ENCODE data around the gene PEPD.

PEPD gene

DNA sequence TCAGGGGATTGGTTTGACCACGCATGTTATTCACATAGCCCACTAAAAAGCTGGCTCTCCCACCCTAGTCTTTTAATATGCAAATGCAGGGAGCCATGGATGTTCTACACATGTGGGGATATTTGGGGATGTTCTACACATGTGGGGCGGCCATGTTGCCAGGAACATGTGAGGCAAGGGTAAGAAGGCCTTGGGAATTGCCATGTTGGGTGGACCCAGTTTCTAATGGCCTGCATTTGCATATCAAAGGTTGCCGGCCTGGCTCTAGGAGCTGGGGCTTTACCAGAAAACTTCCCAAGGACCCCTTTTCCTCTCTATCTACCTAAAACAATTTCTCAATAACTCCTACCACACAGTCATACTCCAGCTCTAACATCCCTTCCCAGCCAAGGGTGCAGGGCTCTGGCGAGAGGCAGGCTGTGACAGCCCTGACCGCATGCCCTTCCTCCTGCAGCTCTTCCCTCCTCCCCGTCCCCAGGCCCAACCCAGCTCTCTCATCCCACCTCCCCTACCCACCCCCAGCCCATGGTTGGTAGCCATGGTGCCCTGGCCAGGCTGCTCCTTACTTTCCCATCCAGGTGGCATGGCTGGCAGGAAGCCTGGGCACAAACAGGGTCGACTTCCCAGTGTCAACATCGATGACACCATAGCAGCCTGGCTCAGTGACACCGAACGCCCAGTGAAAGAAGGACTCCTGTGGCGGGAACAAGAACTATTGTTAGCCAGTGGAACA lies 11.0 kb downstream of the PEPD start:
- DNase-seq, result peak; percentile 35 to 86

DNA sequence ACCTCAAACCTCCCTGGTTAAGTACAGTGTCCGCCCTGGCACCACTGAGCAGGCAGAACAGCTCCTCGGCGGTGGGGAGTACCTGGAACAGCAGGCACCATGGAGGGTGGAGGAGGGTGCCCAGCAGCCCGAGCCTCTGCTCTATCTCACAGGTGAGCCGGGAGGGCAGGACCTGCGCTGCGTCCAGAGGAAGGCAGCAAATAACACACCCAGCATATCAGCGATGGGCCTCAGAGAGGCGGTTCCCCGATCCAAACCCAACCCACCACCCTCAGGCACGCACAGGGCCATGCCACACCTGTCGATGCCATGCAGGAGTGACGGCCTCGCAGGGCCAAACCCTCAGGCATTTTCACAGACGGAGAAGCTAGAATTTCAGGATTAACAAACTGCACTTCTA lies 11.8 kb downstream of the PEPD start:
- DNase-seq, result no peak

DNA sequence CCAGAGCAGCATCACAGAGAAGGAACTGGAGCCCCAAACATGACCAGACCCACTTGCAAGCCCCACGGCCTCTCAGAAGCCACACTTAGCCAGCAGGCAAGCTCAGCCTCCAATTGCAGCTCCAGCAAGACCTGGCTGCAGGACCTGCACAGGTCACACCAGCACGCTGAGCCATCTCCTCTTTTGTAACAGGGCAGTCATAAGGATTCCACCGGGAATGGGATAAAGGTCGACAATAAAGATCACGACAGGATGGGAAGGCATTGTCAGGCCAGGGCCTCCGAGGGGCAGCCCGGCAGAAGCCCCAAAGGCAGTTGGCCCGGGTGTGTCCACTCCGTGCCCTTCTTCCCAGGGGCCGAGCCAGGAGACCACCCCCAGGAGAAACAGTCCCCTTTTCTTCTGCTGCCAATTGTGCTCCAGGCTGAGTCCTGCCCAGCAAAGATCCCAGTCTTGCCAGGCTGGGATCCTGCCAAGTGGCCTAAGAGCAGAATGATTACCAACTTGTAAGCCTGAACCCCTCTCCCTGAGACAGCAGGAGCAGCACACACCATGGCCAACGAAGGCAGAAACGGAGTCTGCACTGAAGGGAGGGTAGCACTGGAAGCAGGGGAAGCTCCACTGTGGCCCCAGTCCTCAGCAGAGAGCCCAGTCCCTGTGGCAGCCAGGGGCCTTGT lies 12.5 kb downstream of the PEPD start:
- DNase-seq, result no peak

DNA sequence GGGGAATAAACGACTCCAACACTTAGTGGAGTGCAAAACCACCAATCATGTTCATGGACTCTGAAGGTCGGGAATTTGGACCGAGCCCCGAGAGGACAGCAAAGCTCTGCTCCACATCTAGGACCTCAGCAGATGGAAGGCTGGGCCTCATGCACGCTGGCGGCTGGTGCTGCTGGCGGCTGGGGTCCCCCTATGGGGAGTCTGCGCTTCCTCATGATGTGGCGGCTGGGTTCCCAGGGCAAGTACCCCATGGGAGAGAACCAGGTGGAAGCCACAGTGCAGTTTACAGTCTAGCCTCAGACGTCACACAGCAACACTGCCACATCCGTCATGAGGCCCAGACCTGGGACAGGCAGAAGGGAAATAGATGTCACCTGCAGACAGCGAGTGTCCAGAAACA lies 13.2 kb downstream of the PEPD start:
- no peak for DNase-seq

GRCh38 chr19:33508009-33508408 lies 13.6 kb downstream of the PEPD start:
- DNase-seq, result no peak

DNA sequence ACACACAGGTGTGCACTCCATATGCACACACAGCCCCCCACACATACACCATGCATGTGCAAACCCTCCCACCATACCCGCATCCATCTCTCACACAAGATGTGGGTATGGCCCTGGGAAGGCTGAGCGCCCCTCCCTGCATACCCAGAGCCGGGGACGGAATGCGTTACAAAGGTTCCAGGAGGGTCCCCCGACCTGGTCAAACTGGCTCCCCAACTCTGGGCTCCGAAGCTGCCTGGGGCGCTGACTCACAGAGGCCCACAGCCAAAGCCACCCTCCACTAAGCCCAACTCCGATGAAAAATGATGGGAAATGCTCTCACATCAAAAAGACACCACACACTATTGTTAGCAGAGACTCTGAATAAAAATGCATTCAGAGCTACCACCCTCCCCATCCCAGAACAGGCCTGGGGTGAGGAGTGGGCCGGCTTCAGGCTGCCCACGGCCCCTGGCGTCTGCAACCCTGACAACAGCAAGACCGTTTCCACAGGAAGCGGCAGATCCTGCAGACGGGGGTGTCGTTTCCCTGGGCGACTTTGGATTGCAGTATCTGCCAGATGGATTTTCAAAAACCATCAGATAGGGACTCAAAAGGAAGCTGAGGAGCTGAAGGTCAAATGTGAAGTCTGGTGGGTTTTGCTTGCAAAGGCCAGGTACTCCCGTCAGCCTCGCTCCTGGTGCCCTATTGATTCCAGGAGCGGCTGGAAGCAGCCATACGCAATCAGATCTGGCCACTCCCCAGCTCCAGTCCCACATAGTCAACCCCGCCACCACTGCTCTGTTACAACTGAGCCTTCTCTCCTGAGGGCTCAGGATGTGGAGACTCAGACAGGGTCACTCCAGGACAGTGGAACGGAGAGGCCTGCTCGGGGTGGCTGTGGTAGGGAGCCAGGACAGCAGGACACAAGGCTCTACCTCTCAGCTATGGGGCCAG lies 14.3 kb downstream of the PEPD start:
- peak in 1 of 2 experiments; percentile 44 for DNase-seq

DNA sequence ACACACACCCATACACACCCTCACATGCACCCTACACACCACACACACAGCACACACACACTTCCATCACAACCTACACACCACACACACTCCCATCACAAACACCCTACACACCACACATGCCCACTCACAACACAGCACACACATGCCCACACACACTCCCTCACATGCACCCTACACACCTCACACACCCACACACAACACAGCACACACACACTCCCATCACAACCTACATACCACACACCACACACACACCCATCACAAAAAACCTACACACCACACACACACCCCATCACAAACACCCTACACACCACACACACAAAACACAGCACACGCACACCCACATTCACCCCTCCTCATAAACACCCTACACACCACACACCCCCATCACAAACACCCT lies 15.1 kb downstream of the PEPD start:
- no peak for DNase-seq

- no peak for DNase-seq
Observed at GRCh38 chr19:33505823-33506222, 15.8 kb downstream of the PEPD start.

- peak in 1 of 2 experiments; percentile 44 for DNase-seq
Observed at GRCh38 chr19:33505148-33505547, 16.4 kb downstream of the PEPD start.

- no peak for DNase-seq
Observed at GRCh38 chr19:33504058-33504444, 17.5 kb downstream of the PEPD start.

- peak; percentile 48 to 78 for DNase-seq
Observed at GRCh38 chr19:33503433-33504057, 18.0 kb downstream of the PEPD start.

DNA sequence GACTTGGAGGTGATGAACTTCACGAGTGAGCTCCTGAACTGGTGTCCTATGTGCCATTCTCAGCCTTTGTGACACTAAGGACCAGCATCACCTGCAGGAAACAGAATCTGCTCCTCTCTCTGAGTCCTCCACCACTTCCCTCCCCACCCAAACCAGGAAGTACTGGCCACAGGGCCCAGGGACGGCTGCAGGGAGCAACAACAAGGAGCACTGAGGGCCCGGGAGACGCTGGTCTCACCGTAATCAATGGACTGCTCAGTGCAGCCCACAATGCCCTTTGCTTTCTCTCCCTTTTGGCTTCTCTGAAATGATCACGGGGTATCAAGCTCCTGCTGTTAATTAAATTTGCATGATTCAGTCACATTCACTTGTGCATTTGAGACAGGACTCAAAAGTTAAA lies 18.6 kb downstream of the PEPD start:
- peak; percentile 48 to 72 for DNase-seq

DNA sequence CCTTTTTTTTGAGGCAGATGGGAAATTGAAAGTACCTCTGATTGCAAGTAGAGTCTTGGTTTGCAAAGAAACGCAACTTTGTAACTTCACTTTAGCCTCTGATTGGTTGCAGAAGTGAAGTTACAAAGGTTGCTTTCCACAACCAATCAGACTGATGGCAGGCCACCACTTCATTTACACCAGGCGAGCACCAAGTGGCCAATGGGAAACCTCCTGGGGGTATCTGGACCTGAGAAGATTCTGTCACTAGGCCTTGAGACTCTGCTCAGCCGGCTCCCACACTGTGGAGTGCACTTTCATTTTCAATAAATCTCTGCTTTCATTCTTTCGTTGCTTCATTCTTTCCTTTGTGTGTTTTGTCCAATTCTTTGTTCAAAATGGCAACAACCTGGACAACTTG lies 19.1 kb downstream of the PEPD start:
- peak in 1 of 2 experiments; percentile 44 for DNase-seq

DNA sequence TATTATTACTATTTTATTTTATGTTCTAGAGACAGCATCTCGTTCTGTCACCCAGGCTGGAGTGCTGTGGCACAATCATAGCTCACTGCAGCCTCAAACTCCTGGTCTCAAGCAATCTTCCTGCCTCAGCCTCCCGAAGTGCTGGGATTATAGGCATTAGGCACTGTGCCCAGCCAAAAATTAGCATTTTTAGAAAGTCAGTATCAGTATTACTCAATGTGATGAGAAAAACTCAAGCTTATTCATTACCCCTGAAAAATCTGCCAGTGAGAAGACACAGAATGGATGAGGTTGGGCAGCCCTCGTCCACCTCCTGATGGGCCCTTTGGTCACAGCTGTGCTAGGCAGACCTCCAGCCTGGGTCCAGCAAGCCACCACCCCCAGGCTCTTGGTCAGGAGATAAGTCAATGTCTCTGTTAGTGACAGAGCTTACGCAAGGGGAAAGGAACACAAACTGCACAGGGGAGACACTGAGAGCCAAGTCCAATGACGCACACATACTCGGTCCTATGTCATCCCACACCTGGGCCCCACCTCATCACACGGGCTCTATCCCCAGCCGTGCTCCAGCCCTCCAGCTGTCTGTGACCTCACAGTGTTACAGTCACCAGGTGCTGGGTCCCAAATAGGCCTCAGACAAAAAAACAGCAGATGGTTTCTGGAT lies 19.8 kb downstream of the PEPD start:
- peak; percentile 96 to 98 for DNase-seq

DNA sequence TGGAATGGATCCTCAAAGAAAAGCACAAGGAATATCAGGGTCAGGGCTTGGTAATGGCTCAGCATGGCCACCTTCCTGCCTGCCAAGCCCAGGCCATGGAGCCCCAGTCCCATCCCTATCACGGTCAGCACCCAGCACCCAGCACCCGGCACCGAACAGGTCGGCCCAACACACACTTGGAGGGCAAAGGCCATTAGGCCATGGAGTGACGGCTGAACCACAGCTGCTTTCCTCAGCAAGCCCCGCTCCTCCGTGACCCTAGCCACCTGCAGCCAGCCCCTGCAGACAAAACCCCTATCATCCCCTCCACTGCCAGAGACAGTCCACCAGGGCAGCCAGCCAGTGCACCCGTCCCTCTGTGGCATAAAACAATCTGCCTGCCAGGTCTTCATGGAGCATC lies 20.6 kb downstream of the PEPD start:
- DNase-seq, result no peak

GRCh38 chr19:33500586-33500985 lies 21.0 kb downstream of the PEPD start:
- DNase-seq, result no peak

DNA sequence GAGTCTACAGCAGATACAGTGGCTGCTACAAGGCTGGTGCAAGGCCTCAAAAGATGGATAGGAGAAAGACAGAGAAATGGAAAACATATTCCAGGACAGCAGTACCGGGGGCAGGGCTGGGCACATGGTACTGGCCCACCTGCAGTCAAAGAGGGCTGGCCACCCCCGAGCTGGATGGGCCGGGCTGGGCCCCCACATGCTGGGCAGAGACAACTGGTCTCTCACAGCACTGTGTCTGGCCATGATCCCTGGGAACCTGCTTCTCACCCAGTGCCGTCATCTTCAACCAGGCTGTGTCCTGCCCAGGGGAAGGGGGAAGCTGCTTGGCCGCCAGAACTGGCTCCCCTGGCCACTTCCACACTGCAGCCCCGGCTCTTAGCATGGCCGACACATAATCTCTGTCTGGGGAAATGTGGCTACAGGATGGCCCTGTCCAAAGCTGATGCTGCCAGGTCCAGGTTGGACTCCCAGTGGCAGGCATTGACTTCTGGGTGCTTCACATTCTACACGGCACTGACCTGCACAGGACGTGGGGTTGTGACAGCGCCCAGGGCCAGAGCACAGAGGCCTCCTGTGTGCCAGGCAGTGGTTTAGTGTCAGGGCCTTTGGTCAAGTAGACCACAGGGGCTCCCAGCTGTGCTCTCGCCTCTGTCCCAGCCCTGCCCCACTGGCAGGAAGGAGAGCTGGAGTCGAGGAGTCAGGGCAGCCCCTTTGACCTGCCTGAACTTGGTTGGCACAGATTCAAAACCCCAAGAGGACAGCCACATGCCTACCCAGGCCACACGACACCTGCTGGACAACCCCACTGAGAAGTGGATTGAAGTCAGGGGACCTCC lies 21.7 kb downstream of the PEPD start:
- DNase-seq, result no peak

GRCh38 chr19:33499248-33499647 lies 22.3 kb downstream of the PEPD start:
- no peak for DNase-seq

GRCh38 chr19:33498391-33499000 lies 23.1 kb downstream of the PEPD start:
- DNase-seq, result no peak

DNA sequence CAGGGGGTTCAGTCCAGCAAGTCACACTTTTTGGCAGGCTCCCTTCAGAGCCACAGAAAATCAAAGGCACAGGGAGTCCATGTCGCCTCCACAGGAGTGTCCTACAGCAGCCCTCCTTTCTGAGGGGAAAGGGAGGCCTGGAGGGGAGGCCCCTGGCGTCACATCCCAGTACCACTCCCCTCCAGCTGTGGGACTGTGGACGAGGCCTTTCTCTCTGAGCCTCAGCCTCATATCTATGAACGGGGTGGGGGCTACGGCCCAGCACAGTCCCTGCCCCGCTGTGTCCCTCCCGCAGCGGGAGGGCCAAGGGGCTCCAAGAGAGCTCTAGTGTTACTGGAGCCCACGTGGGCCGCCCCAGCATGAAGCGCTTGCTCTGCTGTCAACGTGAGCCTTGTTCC lies 23.8 kb downstream of the PEPD start:
- DNase-seq, result no peak

GRCh38 chr19:33497131-33497777 lies 24.3 kb downstream of the PEPD start:
- DNase-seq, result no peak

Data from SHP77 (cell line).